ENCODE data around the gene LINC00237. TPM values are rescaled to one million over a fixed set of nuclear protein-coding genes. Genes with fewer than 3 reads are reported as not detected.

The LINC00237 gene
- total and polyA plus RNA-seq, 9 of the 15 experiments (the other 6 are each of a cell fraction or from before 2014, with no cell fraction given), result not detected

DNA sequence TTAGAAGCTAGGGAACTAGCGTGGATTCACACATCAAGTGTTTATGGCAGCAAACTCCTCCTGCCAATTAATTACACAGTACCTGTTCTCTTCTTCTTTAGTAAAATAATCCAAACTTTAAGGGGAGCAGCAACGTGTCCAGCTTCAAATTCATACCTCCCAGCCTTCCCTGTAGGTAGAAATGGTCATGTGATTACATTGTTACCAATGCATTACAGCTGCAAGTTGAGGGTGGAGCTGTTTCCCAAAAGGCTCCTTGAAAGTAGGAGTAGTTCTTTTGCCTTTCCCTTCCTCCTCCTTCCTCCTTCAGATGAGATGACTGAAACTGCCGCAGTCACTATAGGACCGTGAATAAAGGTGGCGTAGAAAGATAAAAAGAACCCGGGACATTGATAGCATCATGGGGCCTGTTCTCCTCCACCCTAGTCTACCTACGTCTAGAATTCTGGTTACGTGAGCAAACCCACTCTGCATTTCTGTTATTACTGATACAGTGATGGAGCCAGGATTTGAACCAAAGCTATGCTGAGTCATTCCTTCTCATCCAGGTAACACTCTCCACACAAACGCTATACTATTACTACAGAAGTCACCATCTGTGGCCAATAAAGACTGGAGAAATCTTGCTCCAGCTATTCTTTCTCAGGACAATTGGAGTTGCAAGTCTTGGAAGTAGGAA is 18.2 kb downstream of the LINC00237 start (continued):
- TF ChIP-seq, protein P1, sequence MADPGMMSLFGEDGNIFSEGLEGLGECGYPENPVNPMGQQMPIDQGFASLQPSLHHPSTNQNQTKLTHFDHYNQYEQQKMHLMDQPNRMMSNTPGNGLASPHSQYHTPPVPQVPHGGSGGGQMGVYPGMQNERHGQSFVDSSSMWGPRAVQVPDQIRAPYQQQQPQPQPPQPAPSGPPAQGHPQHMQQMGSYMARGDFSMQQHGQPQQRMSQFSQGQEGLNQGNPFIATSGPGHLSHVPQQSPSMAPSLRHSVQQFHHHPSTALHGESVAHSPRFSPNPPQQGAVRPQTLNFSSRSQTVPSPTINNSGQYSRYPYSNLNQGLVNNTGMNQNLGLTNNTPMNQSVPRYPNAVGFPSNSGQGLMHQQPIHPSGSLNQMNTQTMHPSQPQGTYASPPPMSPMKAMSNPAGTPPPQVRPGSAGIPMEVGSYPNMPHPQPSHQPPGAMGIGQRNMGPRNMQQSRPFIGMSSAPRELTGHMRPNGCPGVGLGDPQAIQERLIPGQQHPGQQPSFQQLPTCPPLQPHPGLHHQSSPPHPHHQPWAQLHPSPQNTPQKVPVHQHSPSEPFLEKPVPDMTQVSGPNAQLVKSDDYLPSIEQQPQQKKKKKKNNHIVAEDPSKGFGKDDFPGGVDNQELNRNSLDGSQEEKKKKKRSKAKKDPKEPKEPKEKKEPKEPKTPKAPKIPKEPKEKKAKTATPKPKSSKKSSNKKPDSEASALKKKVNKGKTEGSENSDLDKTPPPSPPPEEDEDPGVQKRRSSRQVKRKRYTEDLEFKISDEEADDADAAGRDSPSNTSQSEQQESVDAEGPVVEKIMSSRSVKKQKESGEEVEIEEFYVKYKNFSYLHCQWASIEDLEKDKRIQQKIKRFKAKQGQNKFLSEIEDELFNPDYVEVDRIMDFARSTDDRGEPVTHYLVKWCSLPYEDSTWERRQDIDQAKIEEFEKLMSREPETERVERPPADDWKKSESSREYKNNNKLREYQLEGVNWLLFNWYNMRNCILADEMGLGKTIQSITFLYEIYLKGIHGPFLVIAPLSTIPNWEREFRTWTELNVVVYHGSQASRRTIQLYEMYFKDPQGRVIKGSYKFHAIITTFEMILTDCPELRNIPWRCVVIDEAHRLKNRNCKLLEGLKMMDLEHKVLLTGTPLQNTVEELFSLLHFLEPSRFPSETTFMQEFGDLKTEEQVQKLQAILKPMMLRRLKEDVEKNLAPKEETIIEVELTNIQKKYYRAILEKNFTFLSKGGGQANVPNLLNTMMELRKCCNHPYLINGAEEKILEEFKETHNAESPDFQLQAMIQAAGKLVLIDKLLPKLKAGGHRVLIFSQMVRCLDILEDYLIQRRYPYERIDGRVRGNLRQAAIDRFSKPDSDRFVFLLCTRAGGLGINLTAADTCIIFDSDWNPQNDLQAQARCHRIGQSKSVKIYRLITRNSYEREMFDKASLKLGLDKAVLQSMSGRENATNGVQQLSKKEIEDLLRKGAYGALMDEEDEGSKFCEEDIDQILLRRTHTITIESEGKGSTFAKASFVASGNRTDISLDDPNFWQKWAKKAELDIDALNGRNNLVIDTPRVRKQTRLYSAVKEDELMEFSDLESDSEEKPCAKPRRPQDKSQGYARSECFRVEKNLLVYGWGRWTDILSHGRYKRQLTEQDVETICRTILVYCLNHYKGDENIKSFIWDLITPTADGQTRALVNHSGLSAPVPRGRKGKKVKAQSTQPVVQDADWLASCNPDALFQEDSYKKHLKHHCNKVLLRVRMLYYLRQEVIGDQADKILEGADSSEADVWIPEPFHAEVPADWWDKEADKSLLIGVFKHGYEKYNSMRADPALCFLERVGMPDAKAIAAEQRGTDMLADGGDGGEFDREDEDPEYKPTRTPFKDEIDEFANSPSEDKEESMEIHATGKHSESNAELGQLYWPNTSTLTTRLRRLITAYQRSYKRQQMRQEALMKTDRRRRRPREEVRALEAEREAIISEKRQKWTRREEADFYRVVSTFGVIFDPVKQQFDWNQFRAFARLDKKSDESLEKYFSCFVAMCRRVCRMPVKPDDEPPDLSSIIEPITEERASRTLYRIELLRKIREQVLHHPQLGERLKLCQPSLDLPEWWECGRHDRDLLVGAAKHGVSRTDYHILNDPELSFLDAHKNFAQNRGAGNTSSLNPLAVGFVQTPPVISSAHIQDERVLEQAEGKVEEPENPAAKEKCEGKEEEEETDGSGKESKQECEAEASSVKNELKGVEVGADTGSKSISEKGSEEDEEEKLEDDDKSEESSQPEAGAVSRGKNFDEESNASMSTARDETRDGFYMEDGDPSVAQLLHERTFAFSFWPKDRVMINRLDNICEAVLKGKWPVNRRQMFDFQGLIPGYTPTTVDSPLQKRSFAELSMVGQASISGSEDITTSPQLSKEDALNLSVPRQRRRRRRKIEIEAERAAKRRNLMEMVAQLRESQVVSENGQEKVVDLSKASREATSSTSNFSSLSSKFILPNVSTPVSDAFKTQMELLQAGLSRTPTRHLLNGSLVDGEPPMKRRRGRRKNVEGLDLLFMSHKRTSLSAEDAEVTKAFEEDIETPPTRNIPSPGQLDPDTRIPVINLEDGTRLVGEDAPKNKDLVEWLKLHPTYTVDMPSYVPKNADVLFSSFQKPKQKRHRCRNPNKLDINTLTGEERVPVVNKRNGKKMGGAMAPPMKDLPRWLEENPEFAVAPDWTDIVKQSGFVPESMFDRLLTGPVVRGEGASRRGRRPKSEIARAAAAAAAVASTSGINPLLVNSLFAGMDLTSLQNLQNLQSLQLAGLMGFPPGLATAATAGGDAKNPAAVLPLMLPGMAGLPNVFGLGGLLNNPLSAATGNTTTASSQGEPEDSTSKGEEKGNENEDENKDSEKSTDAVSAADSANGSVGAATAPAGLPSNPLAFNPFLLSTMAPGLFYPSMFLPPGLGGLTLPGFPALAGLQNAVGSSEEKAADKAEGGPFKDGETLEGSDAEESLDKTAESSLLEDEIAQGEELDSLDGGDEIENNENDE (IDR thresholded peaks at IDR 0.05; ENCODE audit: low read depth, low read length), result no peak
- peak; percentile 41 for TF ChIP-seq CBFA2T3 (IDR thresholded peaks at IDR 0.05)
